HepG2 (cell line): ENCODE measurements around the gene PCYT2. TPM values are rescaled to one million over a fixed set of nuclear protein-coding genes. Genes with fewer than 3 reads are reported as not detected.

ENCODE experiments used
- AGO2 ChIP-seq: fragments of 200-400 bp; formaldehyde crosslinking; optimal IDR thresholded peaks from 2 replicates; pipeline ENCODE3; 2017; ENCODE audit warnings: mild to moderate bottlenecking, low read depth, low read length, moderate library complexity
- CEBPB ChIP-seq: IDR thresholded peaks from 2 replicates; pipeline ENCODE4 v1.6.1; 2011; ENCODE audit warnings: low read depth, low read length, improper control_type of control experiment, borderline replicate concordance
- CENPT ChIP-seq: sonication (generic); formaldehyde crosslinking; IDR thresholded peaks from 2 replicates; pipeline ENCODE4 v1.8.0; 2022; ENCODE audit warnings: low read depth, mild to moderate bottlenecking, moderate library complexity, missing genetic modification reagents
- DNMT1 ChIP-seq: sonication (generic); formaldehyde crosslinking; IDR thresholded peaks from 2 replicates; pipeline ENCODE4 v1.5.1; 2020; ENCODE audit warnings: mild to moderate bottlenecking, missing genetic modification reagents
- ISL2 ChIP-seq: sonication (generic); formaldehyde crosslinking; IDR thresholded peaks from 2 replicates; pipeline ENCODE4 v1.5.0; 2020; ENCODE audit warnings: missing genetic modification reagents
- NFKBIZ ChIP-seq: IDR thresholded peaks from 2 replicates; pipeline ENCODE4 v1.6.1; 2018; ENCODE audit warnings: missing genetic modification reagents, missing compliant biosample characterization
- NPAS2 ChIP-seq: sonication (generic); formaldehyde crosslinking; IDR thresholded peaks from 2 replicates; pipeline ENCODE4 v1.8.0; 2022; ENCODE audit warnings: mild to moderate bottlenecking, missing genetic modification reagents, borderline replicate concordance
- NR1H2 ChIP-seq: sonication (generic); formaldehyde crosslinking; IDR thresholded peaks from 2 replicates; pipeline ENCODE4 v1.8.1; 2022; ENCODE audit warnings: low read depth, missing genetic modification reagents, borderline replicate concordance
- TBX3 ChIP-seq: fragments of 450-650 bp; IDR thresholded peaks from 2 replicates; pipeline ENCODE4 v1.6.1; 2017; ENCODE audit warnings: antibody characterized with exemption, mild to moderate bottlenecking, inconsistent platforms, borderline replicate concordance
- ZNF326 ChIP-seq: sonication (generic); formaldehyde crosslinking; IDR thresholded peaks from 2 replicates; pipeline ENCODE4 v1.4.0; 2020; ENCODE audit warnings: missing genetic modification reagents, borderline replicate concordance
- ZNF382 ChIP-seq: sonication (generic); formaldehyde crosslinking; IDR thresholded peaks from 2 replicates; pipeline ENCODE4 v1.5.0; 2020; ENCODE audit warnings: missing genetic modification reagents, mild to moderate bottlenecking, borderline replicate concordance
- ZNF619 ChIP-seq: sonication (generic); formaldehyde crosslinking; IDR thresholded peaks from 2 replicates; pipeline ENCODE4 v1.4.0; 2020; ENCODE audit warnings: mild to moderate bottlenecking, missing genetic modification reagents
- ZSCAN29 ChIP-seq: sonication (generic); formaldehyde crosslinking; conservative IDR thresholded peaks from 2 replicates; pipeline ENCODE4 v1.4.0; 2020; ENCODE audit warnings: mild to moderate bottlenecking, missing genetic modification reagents
- polyA plus RNA-seq, 8 experiments: library from polyadenylated mRNA; depleted of rRNA in 3 of 8; stranded (reverse) in 7 of 8; unstranded in 1 of 8; fragments of >200 nt; fragmentation: Illumina TruSeq in 4 of 8; extraction: Trizol in 4 of 8; gene quantifications; 2 replicates each; pipeline versions ENCODE4 v1.2.1 to v1.2.3, GENCODE V29; 2011 to 2016; ENCODE audit warnings: low read depth in 4 of 8, missing spikeins in 1 of 8, mixed read lengths in 1 of 8; ENCODE audit not compliant: insufficient read depth in 1 of 8
- total RNA-seq, 5 experiments: library from RNA; depleted of rRNA; stranded (reverse); fragments of >200 nt; fragmentation: Illumina TruSeq; extraction: Trizol; gene quantifications; 2 replicates each; pipeline ENCODE4 v1.2.3, GENCODE V29; 2016; ENCODE audit warnings: low read depth in 1 of 5
- TF ChIP-seq, protein P1 (sequence below): sonication (generic); formaldehyde crosslinking; IDR thresholded peaks from 2 replicates; pipeline ENCODE4 v1.8.1; 2022; ENCODE audit warnings: mild to moderate bottlenecking, missing genetic modification reagents
- TF ChIP-seq, protein P2 (sequence below): sonication (generic); formaldehyde crosslinking; IDR thresholded peaks from 2 replicates; pipeline ENCODE4 v1.5.0; 2020; ENCODE audit warnings: mild to moderate bottlenecking, missing genetic modification reagents
- TF ChIP-seq, protein P3 (sequence below): conservative IDR thresholded peaks from 2 replicates; pipeline ENCODE4 v1.6.1; 2018; ENCODE audit warnings: missing genetic modification reagents
- TF ChIP-seq, protein P4 (sequence below): sonication (generic); formaldehyde crosslinking; IDR thresholded peaks from 2 replicates; pipeline ENCODE4 v1.4.0; 2020; ENCODE audit warnings: mild to moderate bottlenecking, missing genetic modification reagents
- TF ChIP-seq, protein P5 (sequence below): sonication (generic); formaldehyde crosslinking; IDR thresholded peaks from 2 replicates; pipeline ENCODE4 v1.5.1; 2020; ENCODE audit warnings: mild to moderate bottlenecking, missing genetic modification reagents, borderline replicate concordance

PCYT2 gene
- total and polyA plus RNA-seq, 2 of the 13 experiments (the other 11 are each of a cell fraction or from before 2014, with no cell fraction given): 147 to 297 TPM

DNA sequence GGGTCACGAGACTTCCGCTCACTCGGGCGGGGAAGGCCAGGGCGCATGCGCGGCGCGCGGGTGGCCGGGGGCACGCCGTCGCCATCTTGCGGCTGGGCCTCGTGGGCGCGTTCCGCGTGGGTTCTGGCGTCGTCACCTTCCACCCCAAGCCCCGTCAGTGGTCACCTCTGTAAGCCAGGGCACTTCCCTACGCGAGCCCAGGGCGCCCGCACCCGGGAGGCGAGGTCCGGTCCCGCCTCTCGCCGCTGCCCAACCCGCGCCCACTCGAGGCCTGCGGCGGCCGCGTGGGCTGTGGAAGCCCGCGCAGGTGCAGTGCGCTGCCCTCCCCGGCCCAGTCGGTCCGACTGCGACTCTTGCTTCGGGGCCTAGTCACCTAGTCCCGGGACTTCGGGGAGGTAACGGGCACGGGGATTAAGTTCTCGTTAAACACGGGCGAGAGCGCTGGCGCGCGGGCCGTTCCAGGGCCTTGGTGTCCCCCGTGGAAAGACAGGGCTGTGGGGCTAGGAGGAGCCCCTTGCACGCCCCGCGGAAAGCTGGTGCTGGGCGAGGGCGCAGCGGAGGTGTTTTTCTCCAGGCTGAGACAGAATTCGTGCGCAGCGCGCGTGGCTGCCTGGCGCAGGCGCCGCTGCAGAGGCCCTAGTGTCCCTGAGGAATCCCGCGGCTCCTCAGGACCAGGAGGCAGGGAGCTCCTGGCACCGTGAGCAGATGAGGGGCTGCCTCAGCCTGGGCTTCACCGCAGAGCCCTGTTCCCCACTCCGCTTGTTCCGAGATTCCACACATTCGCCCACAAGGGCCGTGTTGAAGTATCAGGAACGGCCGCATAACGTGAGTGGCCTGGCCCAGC lies 39.6 kb downstream of the PCYT2 start (continued):
- TF ChIP-seq, protein P1, sequence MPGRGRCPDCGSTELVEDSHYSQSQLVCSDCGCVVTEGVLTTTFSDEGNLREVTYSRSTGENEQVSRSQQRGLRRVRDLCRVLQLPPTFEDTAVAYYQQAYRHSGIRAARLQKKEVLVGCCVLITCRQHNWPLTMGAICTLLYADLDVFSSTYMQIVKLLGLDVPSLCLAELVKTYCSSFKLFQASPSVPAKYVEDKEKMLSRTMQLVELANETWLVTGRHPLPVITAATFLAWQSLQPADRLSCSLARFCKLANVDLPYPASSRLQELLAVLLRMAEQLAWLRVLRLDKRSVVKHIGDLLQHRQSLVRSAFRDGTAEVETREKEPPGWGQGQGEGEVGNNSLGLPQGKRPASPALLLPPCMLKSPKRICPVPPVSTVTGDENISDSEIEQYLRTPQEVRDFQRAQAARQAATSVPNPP (CRISPR knock-in tag): no peak
- TF ChIP-seq ZNF382 (no peak), NFKBIZ (CRISPR knock-in tag) (0 out of 2 replicates have a peak, but pooled peaks have one; percentile 56), AGO2 (peak; percentile 100), ZNF326 (peak; percentile 74), ZSCAN29 (CRISPR knock-in tag) (peak; percentile 64; the same call in 1 of the 2 replicates), CENPT (peak; percentile 98), TBX3 (peak; percentile 59), NPAS2 (CRISPR knock-in tag) (0 out of 2 replicates have a peak, but pooled peaks have one; percentile 54), NR1H2 (peak; percentile 98), CEBPB (no peak), ISL2 (CRISPR knock-in tag) (peak; percentile 29; the same call in 1 of the 2 replicates), ZNF619 (CRISPR knock-in tag) (no peak), DNMT1 (peak; percentile 82; the same call in 1 of the 2 replicates)
- TF ChIP-seq, protein P2, sequence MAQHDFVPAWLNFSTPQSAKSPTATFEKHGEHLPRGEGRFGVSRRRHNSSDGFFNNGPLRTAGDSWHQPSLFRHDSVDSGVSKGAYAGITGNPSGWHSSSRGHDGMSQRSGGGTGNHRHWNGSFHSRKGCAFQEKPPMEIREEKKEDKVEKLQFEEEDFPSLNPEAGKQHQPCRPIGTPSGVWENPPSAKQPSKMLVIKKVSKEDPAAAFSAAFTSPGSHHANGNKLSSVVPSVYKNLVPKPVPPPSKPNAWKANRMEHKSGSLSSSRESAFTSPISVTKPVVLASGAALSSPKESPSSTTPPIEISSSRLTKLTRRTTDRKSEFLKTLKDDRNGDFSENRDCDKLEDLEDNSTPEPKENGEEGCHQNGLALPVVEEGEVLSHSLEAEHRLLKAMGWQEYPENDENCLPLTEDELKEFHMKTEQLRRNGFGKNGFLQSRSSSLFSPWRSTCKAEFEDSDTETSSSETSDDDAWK (CRISPR knock-in tag): no peak
- TF ChIP-seq, protein P3, sequence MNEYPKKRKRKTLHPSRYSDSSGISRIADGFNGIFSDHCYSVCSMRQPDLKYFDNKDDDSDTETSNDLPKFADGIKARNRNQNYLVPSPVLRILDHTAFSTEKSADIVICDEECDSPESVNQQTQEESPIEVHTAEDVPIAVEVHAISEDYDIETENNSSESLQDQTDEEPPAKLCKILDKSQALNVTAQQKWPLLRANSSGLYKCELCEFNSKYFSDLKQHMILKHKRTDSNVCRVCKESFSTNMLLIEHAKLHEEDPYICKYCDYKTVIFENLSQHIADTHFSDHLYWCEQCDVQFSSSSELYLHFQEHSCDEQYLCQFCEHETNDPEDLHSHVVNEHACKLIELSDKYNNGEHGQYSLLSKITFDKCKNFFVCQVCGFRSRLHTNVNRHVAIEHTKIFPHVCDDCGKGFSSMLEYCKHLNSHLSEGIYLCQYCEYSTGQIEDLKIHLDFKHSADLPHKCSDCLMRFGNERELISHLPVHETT (CRISPR knock-in tag): peak; percentile 95; the same call in 1 of the 2 replicates
- TF ChIP-seq, protein P4, sequence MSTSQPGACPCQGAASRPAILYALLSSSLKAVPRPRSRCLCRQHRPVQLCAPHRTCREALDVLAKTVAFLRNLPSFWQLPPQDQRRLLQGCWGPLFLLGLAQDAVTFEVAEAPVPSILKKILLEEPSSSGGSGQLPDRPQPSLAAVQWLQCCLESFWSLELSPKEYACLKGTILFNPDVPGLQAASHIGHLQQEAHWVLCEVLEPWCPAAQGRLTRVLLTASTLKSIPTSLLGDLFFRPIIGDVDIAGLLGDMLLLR (CRISPR knock-in tag): peak; percentile 99
- TF ChIP-seq, protein P5, sequence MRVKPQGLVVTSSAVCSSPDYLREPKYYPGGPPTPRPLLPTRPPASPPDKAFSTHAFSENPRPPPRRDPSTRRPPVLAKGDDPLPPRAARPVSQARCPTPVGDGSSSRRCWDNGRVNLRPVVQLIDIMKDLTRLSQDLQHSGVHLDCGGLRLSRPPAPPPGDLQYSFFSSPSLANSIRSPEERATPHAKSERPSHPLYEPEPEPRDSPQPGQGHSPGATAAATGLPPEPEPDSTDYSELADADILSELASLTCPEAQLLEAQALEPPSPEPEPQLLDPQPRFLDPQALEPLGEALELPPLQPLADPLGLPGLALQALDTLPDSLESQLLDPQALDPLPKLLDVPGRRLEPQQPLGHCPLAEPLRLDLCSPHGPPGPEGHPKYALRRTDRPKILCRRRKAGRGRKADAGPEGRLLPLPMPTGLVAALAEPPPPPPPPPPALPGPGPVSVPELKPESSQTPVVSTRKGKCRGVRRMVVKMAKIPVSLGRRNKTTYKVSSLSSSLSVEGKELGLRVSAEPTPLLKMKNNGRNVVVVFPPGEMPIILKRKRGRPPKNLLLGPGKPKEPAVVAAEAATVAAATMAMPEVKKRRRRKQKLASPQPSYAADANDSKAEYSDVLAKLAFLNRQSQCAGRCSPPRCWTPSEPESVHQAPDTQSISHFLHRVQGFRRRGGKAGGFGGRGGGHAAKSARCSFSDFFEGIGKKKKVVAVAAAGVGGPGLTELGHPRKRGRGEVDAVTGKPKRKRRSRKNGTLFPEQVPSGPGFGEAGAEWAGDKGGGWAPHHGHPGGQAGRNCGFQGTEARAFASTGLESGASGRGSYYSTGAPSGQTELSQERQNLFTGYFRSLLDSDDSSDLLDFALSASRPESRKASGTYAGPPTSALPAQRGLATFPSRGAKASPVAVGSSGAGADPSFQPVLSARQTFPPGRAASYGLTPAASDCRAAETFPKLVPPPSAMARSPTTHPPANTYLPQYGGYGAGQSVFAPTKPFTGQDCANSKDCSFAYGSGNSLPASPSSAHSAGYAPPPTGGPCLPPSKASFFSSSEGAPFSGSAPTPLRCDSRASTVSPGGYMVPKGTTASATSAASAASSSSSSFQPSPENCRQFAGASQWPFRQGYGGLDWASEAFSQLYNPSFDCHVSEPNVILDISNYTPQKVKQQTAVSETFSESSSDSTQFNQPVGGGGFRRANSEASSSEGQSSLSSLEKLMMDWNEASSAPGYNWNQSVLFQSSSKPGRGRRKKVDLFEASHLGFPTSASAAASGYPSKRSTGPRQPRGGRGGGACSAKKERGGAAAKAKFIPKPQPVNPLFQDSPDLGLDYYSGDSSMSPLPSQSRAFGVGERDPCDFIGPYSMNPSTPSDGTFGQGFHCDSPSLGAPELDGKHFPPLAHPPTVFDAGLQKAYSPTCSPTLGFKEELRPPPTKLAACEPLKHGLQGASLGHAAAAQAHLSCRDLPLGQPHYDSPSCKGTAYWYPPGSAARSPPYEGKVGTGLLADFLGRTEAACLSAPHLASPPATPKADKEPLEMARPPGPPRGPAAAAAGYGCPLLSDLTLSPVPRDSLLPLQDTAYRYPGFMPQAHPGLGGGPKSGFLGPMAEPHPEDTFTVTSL (CRISPR knock-in tag): 0 out of 2 replicates have a peak, but pooled peaks have one; percentile 17
